MCF 10A (cell line): ENCODE data around the gene ACTR5. TPM values are rescaled to one million over a fixed set of nuclear protein-coding genes. Genes with fewer than 3 reads are reported as not detected.
A peak's percentile ranks its signal among the peaks of the same experiment; 100 is the strongest.

Experiments used
- BruUV-seq: library from RNA; stranded (reverse); fragments of 400-500 nt; replicated peaks from 2 replicates; lab custom pipeline; 2021; lab: Mats Ljungman, UMichigan
- CTCF ChIA-PET: fragments of 300-600 bp; sonication (Branson Sonifier 250); formaldehyde crosslinking; extraction: SDS; loops from one replicate; lab custom pipeline; 2021; ENCODE audit warnings: antibody characterized with exemption, inconsistent platforms; lab: Yijun Ruan, JAX
- POLR2A ChIA-PET: fragments of 300-600, 350-650 bp; sonication (Branson Sonifier 250); formaldehyde crosslinking; extraction: SDS; loops from one replicate; lab custom pipeline; 2020; ENCODE audit warnings: antibody characterized with exemption, inconsistent platforms; lab: Yijun Ruan, JAX
- DNase-seq: peaks from one replicate; pipeline ENCODE4 v3.0.0-alpha.2; 2018; ENCODE audit not compliant: unreplicated experiment
- H3K27ac Mint-ChIP-seq: one replicate; pipeline ENCODE4 v1.8.0; 2022; ENCODE audit warnings: mild to moderate bottlenecking, low read depth, mixed read lengths; ENCODE audit not compliant: unreplicated experiment
- H3K27me3 Mint-ChIP-seq: one replicate; pipeline ENCODE4 v1.8.0; 2022; ENCODE audit warnings: mixed read lengths; ENCODE audit not compliant: insufficient read depth, unreplicated experiment
- H3K36me3 Mint-ChIP-seq: one replicate; pipeline ENCODE4 v1.8.0; 2022; ENCODE audit warnings: mild to moderate bottlenecking, moderate library complexity, mixed read lengths; ENCODE audit not compliant: insufficient read depth, unreplicated experiment
- H3K4me1 Mint-ChIP-seq: one replicate; pipeline ENCODE4 v1.8.0; 2022; ENCODE audit warnings: mixed read lengths; ENCODE audit not compliant: insufficient read depth, unreplicated experiment
- H3K4me3 Mint-ChIP-seq: one replicate; pipeline ENCODE4 v1.8.0; 2022; ENCODE audit warnings: mild to moderate bottlenecking, moderate library complexity, mixed read lengths; ENCODE audit not compliant: unreplicated experiment
- H3K9me3 Mint-ChIP-seq: one replicate; pipeline ENCODE4 v1.8.0; 2022; ENCODE audit warnings: mixed read lengths; ENCODE audit not compliant: unreplicated experiment
- intact Hi-C: fragments of 100-400 bp; cut with micrococcal nuclease; formaldehyde crosslinking; loops from 2 replicates; pipeline ENCODE4 v1.14.1; 2022
- total RNA-seq: library from RNA; stranded (reverse); gene quantifications from 2 replicates; pipeline ENCODE4 v1.2.3, GENCODE V29; 2022
- TF ChIP-seq, protein P1 (sequence below): fragments of 200-600 bp; IDR thresholded peaks from one replicate; pipeline ENCODE4 v1.8.0; 2022; ENCODE audit warnings: antibody characterized with exemption, mild to moderate bottlenecking; ENCODE audit not compliant: unreplicated experiment

ACTR5 gene
- total RNA-seq, 1 experiment from 2014 or later = 6.0 TPM

DNA sequence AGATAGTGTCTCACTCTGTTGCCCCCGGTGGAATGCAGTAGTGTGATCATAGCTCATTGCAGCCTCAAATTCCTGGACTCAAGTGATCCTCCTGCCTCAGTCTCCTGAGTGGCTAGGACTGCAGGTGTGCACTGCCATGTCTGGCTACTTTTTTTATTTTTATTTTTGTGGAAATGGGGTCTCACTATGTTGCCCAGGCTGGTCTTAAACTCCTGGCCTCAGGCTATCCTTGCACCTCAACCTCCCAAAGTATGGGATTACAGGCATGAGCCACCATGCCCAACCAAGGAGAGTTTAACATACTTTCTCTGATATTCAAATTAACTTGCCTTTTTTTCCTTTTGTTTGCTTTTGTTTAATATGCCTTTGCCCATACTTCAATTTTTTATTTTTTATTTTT is 10.4 kb upstream of the ACTR5 start:
- no peaks in the 10 kb centered on the region for H3K9me3 Mint-ChIP-seq
- no peak overlapping the region for H3K4me3 Mint-ChIP-seq
- intact Hi-C loops = no loop called here
- peaks cover 88% of the 10 kb centered on the region for H3K27me3 Mint-ChIP-seq
- no peak overlapping the region for H3K27ac Mint-ChIP-seq
- H3K4me1 Mint-ChIP-seq = no peaks in the 10 kb centered on the region
- no peaks in the 10 kb centered on the region for H3K36me3 Mint-ChIP-seq
- ChIA-PET POLR2A (no interaction called here), CTCF (interaction anchor here (0.7 to 1.2 kb wide), 5 partner anchors 12 to 87 kb away, joined by 3 read pairs; no protein-coding TSS in a partner anchor)
- DNase-seq = no peak
- TF ChIP-seq, protein P1, sequence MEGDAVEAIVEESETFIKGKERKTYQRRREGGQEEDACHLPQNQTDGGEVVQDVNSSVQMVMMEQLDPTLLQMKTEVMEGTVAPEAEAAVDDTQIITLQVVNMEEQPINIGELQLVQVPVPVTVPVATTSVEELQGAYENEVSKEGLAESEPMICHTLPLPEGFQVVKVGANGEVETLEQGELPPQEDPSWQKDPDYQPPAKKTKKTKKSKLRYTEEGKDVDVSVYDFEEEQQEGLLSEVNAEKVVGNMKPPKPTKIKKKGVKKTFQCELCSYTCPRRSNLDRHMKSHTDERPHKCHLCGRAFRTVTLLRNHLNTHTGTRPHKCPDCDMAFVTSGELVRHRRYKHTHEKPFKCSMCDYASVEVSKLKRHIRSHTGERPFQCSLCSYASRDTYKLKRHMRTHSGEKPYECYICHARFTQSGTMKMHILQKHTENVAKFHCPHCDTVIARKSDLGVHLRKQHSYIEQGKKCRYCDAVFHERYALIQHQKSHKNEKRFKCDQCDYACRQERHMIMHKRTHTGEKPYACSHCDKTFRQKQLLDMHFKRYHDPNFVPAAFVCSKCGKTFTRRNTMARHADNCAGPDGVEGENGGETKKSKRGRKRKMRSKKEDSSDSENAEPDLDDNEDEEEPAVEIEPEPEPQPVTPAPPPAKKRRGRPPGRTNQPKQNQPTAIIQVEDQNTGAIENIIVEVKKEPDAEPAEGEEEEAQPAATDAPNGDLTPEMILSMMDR = no peak
- no TSS peak for BruUV-seq

DNA sequence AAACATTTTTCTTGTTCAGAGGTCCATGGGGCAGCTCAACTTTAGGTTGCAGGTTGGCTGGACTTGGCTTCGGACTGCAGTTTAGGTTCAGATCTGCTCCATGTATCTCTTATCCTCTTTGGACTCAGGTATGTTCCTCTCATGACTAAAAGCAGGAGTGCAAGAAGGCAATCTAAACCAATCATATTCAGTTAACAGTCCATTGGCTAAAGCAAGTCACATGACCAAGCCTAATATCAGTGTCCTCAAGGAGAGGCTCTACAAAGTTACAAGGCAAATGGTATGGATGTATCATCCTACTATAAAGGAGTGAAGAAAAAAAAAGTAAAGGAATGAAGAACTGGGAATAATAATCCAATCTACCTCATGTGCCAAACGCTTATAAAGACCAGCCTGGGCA is 2.5 kb upstream of the ACTR5 start:
- TF ChIP-seq, protein P1 = no peak
- peaks cover 3% of the 10 kb centered on the region for H3K36me3 Mint-ChIP-seq
- no peak overlapping the region for H3K27ac Mint-ChIP-seq
- no peaks in the 10 kb centered on the region for H3K9me3 Mint-ChIP-seq
- intact Hi-C loops = no loop called here
- no TSS peak for BruUV-seq
- no peak overlapping the region for H3K4me3 Mint-ChIP-seq
- peaks cover 18% of the 10 kb centered on the region for H3K4me1 Mint-ChIP-seq
- no peak for DNase-seq
- H3K27me3 Mint-ChIP-seq = peaks cover 22% of the 10 kb centered on the region
- POLR2A ChIA-PET = no interaction called here
- CTCF ChIA-PET = interaction anchor here (1.9 to 4.4 kb wide), 2 partner anchors 14 to 97 kb away, joined by 10 to 21 read pairs; no protein-coding TSS in a partner anchor

DNA sequence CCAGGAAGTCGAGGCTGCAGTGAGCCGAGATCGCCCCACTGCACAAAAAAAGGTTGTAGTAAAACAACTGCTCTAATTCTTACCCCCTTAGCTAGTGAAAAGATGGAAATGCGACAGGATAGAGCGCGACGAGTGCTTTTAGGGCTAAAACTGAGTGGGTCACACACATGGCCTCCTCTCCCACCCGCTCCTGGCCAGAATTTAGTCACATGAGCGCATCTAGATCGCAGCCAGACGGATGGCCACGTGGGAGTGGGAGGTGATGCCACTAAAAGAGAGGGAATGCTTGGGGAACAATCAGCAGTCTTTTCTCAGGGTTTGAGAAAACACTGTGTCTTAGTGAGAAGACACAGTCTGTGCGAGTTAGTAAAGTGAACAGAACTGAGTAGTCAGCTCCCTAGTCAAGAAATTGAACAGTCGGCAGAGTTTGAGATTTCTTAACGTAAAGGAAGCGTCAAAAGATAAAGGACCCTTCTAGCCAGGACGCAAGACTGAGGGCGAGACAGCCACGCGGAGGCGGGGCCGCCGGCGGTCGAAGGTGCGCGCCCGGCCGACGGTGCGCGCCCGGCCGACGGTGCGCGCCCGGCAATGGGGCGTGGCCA is 664 bp upstream of the ACTR5 start:
- Mint-ChIP-seq H3K27ac (peak overlapping the region; percentile 95), H3K4me3 (peak overlapping the region; percentile 93), H3K4me1 (peaks cover 18% of the 10 kb centered on the region), H3K27me3 (peaks cover 4% of the 10 kb centered on the region), H3K36me3 (peaks cover 22% of the 10 kb centered on the region), H3K9me3 (no peaks in the 10 kb centered on the region)
- DNase-seq = no peak
- TF ChIP-seq, protein P1 = no peak
- ChIA-PET POLR2A (interaction anchor here (0.7 to 3.0 kb wide), 16 partner anchors 8 to 314 kb away, joined by 3 to 36 read pairs (median 5); partner anchors contain the start of genes DHX35 and SNHG17), CTCF (interaction anchor here (0.6 to 19.6 kb wide), 11 partner anchors 8 to 301 kb away, joined by 3 to 389 read pairs (median 10); partner anchors contain the start of gene DHX35)
- intact Hi-C loops = no loop called here
- BruUV-seq = no TSS peak

DNA sequence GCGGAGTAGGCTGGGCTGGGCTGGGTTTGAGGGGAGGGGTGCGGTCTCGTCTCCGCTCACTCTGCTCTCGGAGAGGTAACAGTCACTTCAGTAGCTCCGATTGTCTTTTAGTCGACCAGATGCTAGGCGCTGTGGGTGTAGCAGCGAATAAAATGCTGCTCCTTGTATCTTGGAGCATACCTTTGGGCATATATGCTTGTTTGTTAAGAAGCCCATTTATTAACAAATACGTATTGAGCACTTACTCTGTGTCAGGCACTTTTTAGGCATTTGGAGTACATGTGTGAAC is 545 bp downstream of the ACTR5 start:
- TF ChIP-seq, protein P1 = no peak
- ChIA-PET POLR2A (interaction anchor here (0.6 to 3.0 kb wide), 30 partner anchors 9 to 1570 kb away, joined by 3 to 36 read pairs (median 4); partner anchors contain the start of genes DHX35, FAM83D and RALGAPB), CTCF (interaction anchor here (0.5 to 19.6 kb wide), 14 partner anchors 8 to 1362 kb away, joined by 3 to 389 read pairs (median 10); partner anchors contain the start of gene DHX35)
- Mint-ChIP-seq H3K27ac (no peak overlapping the region), H3K4me3 (peak overlapping the region; percentile 93), H3K9me3 (no peaks in the 10 kb centered on the region), H3K36me3 (peaks cover 23% of the 10 kb centered on the region), H3K4me1 (peaks cover 18% of the 10 kb centered on the region), H3K27me3 (no peaks in the 10 kb centered on the region)
- intact Hi-C loops = no loop called here
- DNase-seq = peak; percentile 52
- BruUV-seq = no TSS peak
